ENCODE results near the gene DHX16. TPM values are rescaled to one million over a fixed set of nuclear protein-coding genes. Genes with fewer than 3 reads are reported as not detected.

DHX16 gene
- total RNA-seq, 2 experiments from 2014 or later: 27.1 to 37.5 TPM

DNA sequence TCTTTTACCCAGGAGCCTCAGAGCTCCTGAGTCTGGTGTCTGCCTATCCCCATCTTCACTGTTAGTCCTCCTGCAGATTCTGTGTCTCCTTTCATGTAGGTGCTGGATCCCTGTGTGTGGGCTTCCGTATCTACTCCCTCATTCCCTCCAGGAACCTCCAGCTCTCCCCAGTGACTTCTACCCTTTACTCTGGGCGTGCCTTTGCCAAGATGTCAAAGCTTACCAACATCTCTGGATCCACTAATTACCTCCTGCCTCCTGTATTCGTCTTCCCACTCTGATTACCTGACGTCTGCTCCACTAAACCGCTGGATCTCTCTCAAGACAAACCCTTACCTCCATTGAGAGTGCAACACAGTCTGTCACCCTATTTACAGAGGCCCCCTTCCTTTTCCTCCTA, 28.0 kb downstream of the DHX16 start:
- Histone ChIP-seq H3K4me1 (ENCODE audit: insufficient read depth, low read length, poor library complexity, severe bottlenecking) (peaks cover 16% of the 10 kb centered on the region), H3K9me2 (ENCODE audit: insufficient read depth, low read length) (no peaks in the 10 kb centered on the region), H3K4me3 (ENCODE audit: low read depth, low read length, poor library complexity, severe bottlenecking) (no peak overlapping the region), H3K79me2 (ENCODE audit: insufficient read depth, low read depth, low read length) (peaks cover 28% of the 10 kb centered on the region; the same call in 1 of the 2 replicates), H3K27ac (ENCODE audit: low read depth, low read length, poor library complexity, severe bottlenecking) (no peak overlapping the region), H3K4me2 (ENCODE audit: low read length) (no peak overlapping the region), H3K9me3 (ENCODE audit: low read length) (no peaks in the 10 kb centered on the region), H2AFZ (ENCODE audit: low read length) (no peak overlapping the region), H3K36me3 (ENCODE audit: insufficient read depth, low read length) (peaks cover 17% of the 10 kb centered on the region), H4K20me1 (ENCODE audit: insufficient read depth, low read length) (no peaks in the 10 kb centered on the region; the same call in 1 of the 2 replicates)
- DNase-seq (ENCODE audit: low spot score): no peak
- ChIA-PET POLR2A (interaction anchor here (0.6 to 0.7 kb wide), 3 partner anchors 27 to 167 kb away, joined by 3 to 4 read pairs (median 3); no protein-coding TSS in a partner anchor), CTCF (ENCODE audit: unreplicated experiment) (no interaction called here)
- TF ChIP-seq, protein P1, sequence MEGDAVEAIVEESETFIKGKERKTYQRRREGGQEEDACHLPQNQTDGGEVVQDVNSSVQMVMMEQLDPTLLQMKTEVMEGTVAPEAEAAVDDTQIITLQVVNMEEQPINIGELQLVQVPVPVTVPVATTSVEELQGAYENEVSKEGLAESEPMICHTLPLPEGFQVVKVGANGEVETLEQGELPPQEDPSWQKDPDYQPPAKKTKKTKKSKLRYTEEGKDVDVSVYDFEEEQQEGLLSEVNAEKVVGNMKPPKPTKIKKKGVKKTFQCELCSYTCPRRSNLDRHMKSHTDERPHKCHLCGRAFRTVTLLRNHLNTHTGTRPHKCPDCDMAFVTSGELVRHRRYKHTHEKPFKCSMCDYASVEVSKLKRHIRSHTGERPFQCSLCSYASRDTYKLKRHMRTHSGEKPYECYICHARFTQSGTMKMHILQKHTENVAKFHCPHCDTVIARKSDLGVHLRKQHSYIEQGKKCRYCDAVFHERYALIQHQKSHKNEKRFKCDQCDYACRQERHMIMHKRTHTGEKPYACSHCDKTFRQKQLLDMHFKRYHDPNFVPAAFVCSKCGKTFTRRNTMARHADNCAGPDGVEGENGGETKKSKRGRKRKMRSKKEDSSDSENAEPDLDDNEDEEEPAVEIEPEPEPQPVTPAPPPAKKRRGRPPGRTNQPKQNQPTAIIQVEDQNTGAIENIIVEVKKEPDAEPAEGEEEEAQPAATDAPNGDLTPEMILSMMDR (conservative IDR thresholded peaks at IDR 0.05; ENCODE audit: low read length): no peak
- no peak for TF ChIP-seq EZH2phosphoT487 (IDR thresholded peaks at IDR 0.05; ENCODE audit: borderline replicate concordance, low read depth, low read length)
- no TSS peak for BruUV-seq (replicated peaks)
- intact Hi-C loops (cut with micrococcal nuclease; ENCODE audit: unreplicated experiment): no loop called here

DNA sequence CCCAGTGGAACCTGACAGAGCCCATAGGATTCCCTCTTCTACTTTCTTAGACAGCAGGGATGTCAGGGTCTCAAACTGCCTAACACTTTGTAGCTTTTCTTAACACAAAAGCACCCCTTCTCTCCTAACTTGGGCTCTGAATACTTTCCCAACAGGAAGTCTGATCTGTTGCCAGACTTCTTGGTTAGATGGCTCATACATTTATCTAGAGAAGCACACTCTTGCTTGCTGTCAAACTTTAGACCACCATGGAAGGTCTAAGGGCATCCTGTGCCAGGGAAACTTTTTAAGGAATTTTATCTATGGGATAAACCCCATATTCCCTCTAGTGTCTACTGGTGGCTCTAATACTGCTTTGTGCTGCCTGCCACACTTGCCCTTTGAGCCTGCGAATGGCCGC, 29.1 kb downstream of the DHX16 start:
- Histone ChIP-seq H3K4me2 (ENCODE audit: low read length) (no peak overlapping the region), H3K4me3 (ENCODE audit: low read depth, low read length, poor library complexity, severe bottlenecking) (no peak overlapping the region), H3K27ac (ENCODE audit: low read depth, low read length, poor library complexity, severe bottlenecking) (no peak overlapping the region), H3K9me3 (ENCODE audit: low read length) (no peaks in the 10 kb centered on the region), H3K79me2 (ENCODE audit: insufficient read depth, low read depth, low read length) (peaks cover 17% of the 10 kb centered on the region; the same call in 1 of the 2 replicates), H3K9me2 (ENCODE audit: insufficient read depth, low read length) (no peaks in the 10 kb centered on the region), H3K36me3 (ENCODE audit: insufficient read depth, low read length) (peaks cover 12% of the 10 kb centered on the region), H2AFZ (ENCODE audit: low read length) (no peak overlapping the region), H4K20me1 (ENCODE audit: insufficient read depth, low read length) (no peaks in the 10 kb centered on the region; the same call in 1 of the 2 replicates), H3K4me1 (ENCODE audit: insufficient read depth, low read length, poor library complexity, severe bottlenecking) (peaks cover 16% of the 10 kb centered on the region)
- ChIA-PET CTCF (ENCODE audit: unreplicated experiment) (no interaction called here), POLR2A (no interaction called here)
- no TSS peak for BruUV-seq (replicated peaks)
- TF ChIP-seq, protein P1 (conservative IDR thresholded peaks at IDR 0.05; ENCODE audit: low read length): no peak
- TF ChIP-seq EZH2phosphoT487 (IDR thresholded peaks at IDR 0.05; ENCODE audit: borderline replicate concordance, low read depth, low read length): no peak
- intact Hi-C loops (cut with micrococcal nuclease; ENCODE audit: unreplicated experiment): no loop called here
- no peak for DNase-seq (ENCODE audit: low spot score)

DNA sequence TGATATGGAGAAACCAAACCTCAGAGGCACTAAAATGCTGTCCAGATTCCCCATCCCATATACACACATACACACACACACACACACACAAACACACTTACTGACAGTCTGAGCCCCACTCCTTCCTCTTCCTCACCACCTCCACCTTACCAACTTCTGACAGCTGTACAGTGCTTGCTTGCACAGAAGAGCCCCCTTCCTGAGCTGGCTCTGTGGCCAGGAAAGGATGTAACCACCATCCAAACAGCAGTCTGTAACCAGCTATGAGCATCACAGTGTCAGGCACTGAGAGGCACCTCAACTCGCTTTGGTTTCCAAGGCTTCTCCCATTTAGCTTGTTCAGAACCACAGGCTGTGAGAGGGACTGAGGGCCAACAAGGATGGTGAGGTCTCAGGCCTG, 31.8 kb downstream of the DHX16 start:
- no peak overlapping the region for H2AFZ ChIP-seq (ENCODE audit: low read length)
- H3K9me2 ChIP-seq (ENCODE audit: insufficient read depth, low read length): no peaks in the 10 kb centered on the region
- no peak overlapping the region for H3K27ac ChIP-seq (ENCODE audit: low read depth, low read length, poor library complexity, severe bottlenecking)
- DNase-seq (ENCODE audit: low spot score): peak; percentile 8
- intact Hi-C loops (cut with micrococcal nuclease; ENCODE audit: unreplicated experiment): no loop called here
- ChIA-PET CTCF (ENCODE audit: unreplicated experiment) (no interaction called here), POLR2A (interaction anchor here (0.9 to 1.1 kb wide), 4 partner anchors 13 to 31 kb away, joined by 3 to 5 read pairs (median 4); partner anchors contain the start of genes ATAT1, DHX16 and MRPS18B)
- no peak overlapping the region for H3K4me3 ChIP-seq (ENCODE audit: low read depth, low read length, poor library complexity, severe bottlenecking)
- TF ChIP-seq, protein P1 (conservative IDR thresholded peaks at IDR 0.05; ENCODE audit: low read length): no peak
- no peak for TF ChIP-seq EZH2phosphoT487 (IDR thresholded peaks at IDR 0.05; ENCODE audit: borderline replicate concordance, low read depth, low read length)
- BruUV-seq (replicated peaks): no TSS peak
- H3K9me3 ChIP-seq (ENCODE audit: low read length): no peaks in the 10 kb centered on the region
- H4K20me1 ChIP-seq (ENCODE audit: insufficient read depth, low read length): no peaks in the 10 kb centered on the region; the same call in 1 of the 2 replicates
- no peak overlapping the region for H3K4me2 ChIP-seq (ENCODE audit: low read length)
- H3K4me1 ChIP-seq (ENCODE audit: insufficient read depth, low read length, poor library complexity, severe bottlenecking): peaks cover 4% of the 10 kb centered on the region
- H3K79me2 ChIP-seq (ENCODE audit: insufficient read depth, low read depth, low read length): peaks cover 1% of the 10 kb centered on the region; the same call in 1 of the 2 replicates
- H3K36me3 ChIP-seq (ENCODE audit: insufficient read depth, low read length): peaks cover 12% of the 10 kb centered on the region

Measured in OCI-LY7 (cell line).